GM12878 (cell line): ENCODE results near the gene FAF1.

Experiments used
- BRCA1 ChIP-seq: IDR thresholded peaks from 2 replicates; pipeline ENCODE4 v1.6.1; 2011; ENCODE audit warnings: low read depth, low read length, improper control_type of control experiment
- EZH2 ChIP-seq: IDR thresholded peaks from 2 replicates; pipeline ENCODE4 v1.6.1; 2012; ENCODE audit warnings: low read depth, mild to moderate bottlenecking, control low read depth, inconsistent platforms, low read length, borderline replicate concordance; ENCODE audit not compliant: control insufficient read depth
- GABPA ChIP-seq: IDR thresholded peaks from 2 replicates; pipeline ENCODE4 v1.6.1; 2014; ENCODE audit warnings: antibody characterized with exemption, low read depth, mild to moderate bottlenecking, inconsistent platforms
- NFIC ChIP-seq: IDR thresholded peaks from 2 replicates; pipeline ENCODE4 v1.6.1; 2012; ENCODE audit warnings: low read depth, mild to moderate bottlenecking, inconsistent platforms, low read length, moderate library complexity
- POLR2A ChIP-seq: IDR thresholded peaks from 2 replicates; pipeline ENCODE4 v1.6.1; 2011; ENCODE audit warnings: low read depth, mild to moderate bottlenecking, low read length
- RAD51 ChIP-seq: fragments of 450-650 bp; IDR thresholded peaks from 2 replicates; pipeline ENCODE4 v1.6.1; 2016; ENCODE audit warnings: moderate library complexity, mild to moderate bottlenecking, inconsistent platforms
- TF ChIP-seq, protein P1 (sequence below), 3 experiments: IDR thresholded peaks in 2 of 3; conservative IDR thresholded peaks in 1 of 3; 2 replicates each; pipeline ENCODE4 v1.5.1; 2011; ENCODE audit warnings: low read depth in 3 of 3, low read length in 3 of 3, mild to moderate bottlenecking in 3 of 3, control low read depth in 2 of 3, moderate library complexity in 2 of 3, inconsistent platforms in 1 of 3, mixed read lengths in 1 of 3; ENCODE audit not compliant: control insufficient read depth in 2 of 3, insufficient read depth in 1 of 3; ENCODE audit errors: extremely low read depth in 1 of 3
- TF ChIP-seq, protein P2 (sequence below): fragments of 450-650 bp; IDR thresholded peaks from 2 replicates; pipeline ENCODE4 v1.6.1; 2017; ENCODE audit warnings: borderline replicate concordance

DNA sequence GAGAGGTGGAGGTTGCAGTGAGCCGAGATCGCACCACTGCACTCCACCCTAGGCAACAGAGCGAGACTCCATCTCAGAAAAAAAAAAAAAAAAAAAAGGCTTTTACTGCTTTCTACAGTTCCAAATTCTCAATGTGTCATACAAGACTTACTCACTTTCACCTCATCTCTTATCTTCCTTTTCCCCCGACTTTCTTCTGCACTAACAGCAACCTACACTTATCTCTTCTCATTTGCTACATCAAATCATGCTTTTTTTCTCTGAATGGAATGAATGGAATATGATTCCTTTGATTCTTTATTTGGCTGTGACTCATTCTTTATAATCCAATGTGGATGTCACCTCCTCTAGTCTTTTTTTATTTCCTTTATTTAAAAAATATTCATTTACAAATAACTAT is 368.5 kb downstream of the FAF1 start:
- TF ChIP-seq, protein P1, sequence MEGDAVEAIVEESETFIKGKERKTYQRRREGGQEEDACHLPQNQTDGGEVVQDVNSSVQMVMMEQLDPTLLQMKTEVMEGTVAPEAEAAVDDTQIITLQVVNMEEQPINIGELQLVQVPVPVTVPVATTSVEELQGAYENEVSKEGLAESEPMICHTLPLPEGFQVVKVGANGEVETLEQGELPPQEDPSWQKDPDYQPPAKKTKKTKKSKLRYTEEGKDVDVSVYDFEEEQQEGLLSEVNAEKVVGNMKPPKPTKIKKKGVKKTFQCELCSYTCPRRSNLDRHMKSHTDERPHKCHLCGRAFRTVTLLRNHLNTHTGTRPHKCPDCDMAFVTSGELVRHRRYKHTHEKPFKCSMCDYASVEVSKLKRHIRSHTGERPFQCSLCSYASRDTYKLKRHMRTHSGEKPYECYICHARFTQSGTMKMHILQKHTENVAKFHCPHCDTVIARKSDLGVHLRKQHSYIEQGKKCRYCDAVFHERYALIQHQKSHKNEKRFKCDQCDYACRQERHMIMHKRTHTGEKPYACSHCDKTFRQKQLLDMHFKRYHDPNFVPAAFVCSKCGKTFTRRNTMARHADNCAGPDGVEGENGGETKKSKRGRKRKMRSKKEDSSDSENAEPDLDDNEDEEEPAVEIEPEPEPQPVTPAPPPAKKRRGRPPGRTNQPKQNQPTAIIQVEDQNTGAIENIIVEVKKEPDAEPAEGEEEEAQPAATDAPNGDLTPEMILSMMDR (IDR thresholded peaks at IDR 0.05 in 2 of 3, conservative IDR thresholded peaks at IDR 0.05 in 1 of 3; ENCODE audit: control insufficient read depth in 2 of 3, extremely low read depth in 1 of 3, insufficient read depth in 1 of 3, low read depth in 3 of 3, low read length in 3 of 3) = no peak
- TF ChIP-seq RAD51 (no peak), BRCA1 (no peak), GABPA (no peak), POLR2A (no peak), NFIC (no peak), EZH2 (no peak)
- TF ChIP-seq, protein P2, sequence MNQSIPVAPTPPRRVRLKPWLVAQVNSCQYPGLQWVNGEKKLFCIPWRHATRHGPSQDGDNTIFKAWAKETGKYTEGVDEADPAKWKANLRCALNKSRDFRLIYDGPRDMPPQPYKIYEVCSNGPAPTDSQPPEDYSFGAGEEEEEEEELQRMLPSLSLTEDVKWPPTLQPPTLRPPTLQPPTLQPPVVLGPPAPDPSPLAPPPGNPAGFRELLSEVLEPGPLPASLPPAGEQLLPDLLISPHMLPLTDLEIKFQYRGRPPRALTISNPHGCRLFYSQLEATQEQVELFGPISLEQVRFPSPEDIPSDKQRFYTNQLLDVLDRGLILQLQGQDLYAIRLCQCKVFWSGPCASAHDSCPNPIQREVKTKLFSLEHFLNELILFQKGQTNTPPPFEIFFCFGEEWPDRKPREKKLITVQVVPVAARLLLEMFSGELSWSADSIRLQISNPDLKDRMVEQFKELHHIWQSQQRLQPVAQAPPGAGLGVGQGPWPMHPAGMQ = no peak
